Amniotic stem cell (primary cell): ENCODE measurements around the gene TGFB3.
"Not testable (repeated sequence)": the region's sequence is repeated elsewhere in the genome, so short reads cannot be mapped to it uniquely, and the experiment has no call there.

Experiments
- DNase-seq: peaks from one replicate; lab custom pipeline; 2025; lab: John Stamatoyannopoulos, UW

Gene TGFB3

GRCh38 chr14:75960231-75960630, 21.6 kb downstream of the TGFB3 start:
- DNase-seq = no peak

- no peak for DNase-seq
Observed at GRCh38 chr14:75959031-75959430, 22.8 kb downstream of the TGFB3 start.

GRCh38 chr14:75952489-75952888, 29.3 kb downstream of the TGFB3 start:
- DNase-seq = no peak

- DNase-seq = no peak
Observed at GRCh38 chr14:75946785-75947184, 35.0 kb downstream of the TGFB3 start.

- DNase-seq = no peak
Observed at GRCh38 chr14:75944607-75945241, 37.1 kb downstream of the TGFB3 start.

- no peak for DNase-seq
Observed at GRCh38 chr14:75941030-75941429, 40.8 kb downstream of the TGFB3 start.

GRCh38 chr14:75939200-75939599, 42.6 kb downstream of the TGFB3 start:
- DNase-seq = no peak

- no peak for DNase-seq
Observed at GRCh38 chr14:75934998-75935628, 46.7 kb downstream of the TGFB3 start.

GRCh38 chr14:75933712-75934296, 48.0 kb downstream of the TGFB3 start:
- no peak for DNase-seq

- no peak for DNase-seq
Observed at GRCh38 chr14:75928690-75929181, 53.1 kb downstream of the TGFB3 start.

- DNase-seq = no peak
Observed at GRCh38 chr14:75927564-75928087, 54.2 kb downstream of the TGFB3 start.

- no peak for DNase-seq
Observed at GRCh38 chr14:75926431-75927115, 55.2 kb downstream of the TGFB3 start.

GRCh38 chr14:75925141-75925840, 56.5 kb downstream of the TGFB3 start:
- not testable (repeated sequence) for DNase-seq

GRCh38 chr14:75920421-75920820, 61.4 kb downstream of the TGFB3 start:
- not testable (repeated sequence) for DNase-seq

GRCh38 chr14:75917946-75918335, 63.9 kb downstream of the TGFB3 start:
- DNase-seq = no peak

GRCh38 chr14:75917322-75917945, 64.4 kb downstream of the TGFB3 start:
- no peak for DNase-seq

- no peak for DNase-seq
Observed at GRCh38 chr14:75915045-75915444, 66.8 kb downstream of the TGFB3 start.

- no peak for DNase-seq
Observed at GRCh38 chr14:75913183-75913582, 68.6 kb downstream of the TGFB3 start.

GRCh38 chr14:75911883-75912282, 69.9 kb downstream of the TGFB3 start:
- DNase-seq = no peak

- no peak for DNase-seq
Observed at GRCh38 chr14:75910048-75910447, 71.7 kb downstream of the TGFB3 start.

GRCh38 chr14:75909630-75910029, 72.2 kb downstream of the TGFB3 start:
- no peak for DNase-seq
